HG02610 (cell line): Measurements from ENCODE around the gene SYTL2.

Experiments
- ATAC-seq: cut with Tn5 transposase; IDR thresholded peaks from one replicate; pipeline ENCODE4 v1.9.1; 2021; ENCODE audit warnings: mild to moderate bottlenecking, moderate library complexity; ENCODE audit not compliant: unreplicated experiment

Gene SYTL2

GRCh38 chr11:85826116-85826855, 15.3 kb upstream of the SYTL2 start:
- ATAC-seq: no peak

- no peak for ATAC-seq
Observed at GRCh38 chr11:85825616-85826015, 14.7 kb upstream of the SYTL2 start.

- no peak for ATAC-seq
Observed at GRCh38 chr11:85823816-85824215, 12.9 kb upstream of the SYTL2 start.

- ATAC-seq: no peak
Observed at GRCh38 chr11:85822814-85823213, 11.9 kb upstream of the SYTL2 start.

GRCh38 chr11:85821636-85822035, 10.7 kb upstream of the SYTL2 start:
- ATAC-seq: no peak

GRCh38 chr11:85819441-85819840, 8.5 kb upstream of the SYTL2 start:
- no peak for ATAC-seq

GRCh38 chr11:85815186-85815931, 4.4 kb upstream of the SYTL2 start:
- no peak for ATAC-seq

GRCh38 chr11:85813721-85814120, 2.8 kb upstream of the SYTL2 start:
- ATAC-seq: no peak

- ATAC-seq: no peak
Observed at GRCh38 chr11:85811624-85812023, 683 bp upstream of the SYTL2 start.

- no peak for ATAC-seq
Observed at GRCh38 chr11:85810521-85810870, 445 bp downstream of the SYTL2 start.

- ATAC-seq: no peak
Observed at GRCh38 chr11:85809863-85810262, 1.1 kb downstream of the SYTL2 start.

- peak; percentile 43 for ATAC-seq
Observed at GRCh38 chr11:85809191-85809590, 1.8 kb downstream of the SYTL2 start.

- no peak for ATAC-seq
Observed at GRCh38 chr11:85806876-85807275, 4.1 kb downstream of the SYTL2 start.

GRCh38 chr11:85806016-85806415, 4.9 kb downstream of the SYTL2 start:
- ATAC-seq: no peak

GRCh38 chr11:85805387-85805786, 5.6 kb downstream of the SYTL2 start:
- no peak for ATAC-seq

GRCh38 chr11:85803920-85804319, 7.0 kb downstream of the SYTL2 start:
- ATAC-seq: no peak

- ATAC-seq: no peak
Observed at GRCh38 chr11:85803303-85803702, 7.6 kb downstream of the SYTL2 start.

GRCh38 chr11:85801527-85801926, 9.4 kb downstream of the SYTL2 start:
- no peak for ATAC-seq

GRCh38 chr11:85800595-85801342, 10.2 kb downstream of the SYTL2 start:
- ATAC-seq: no peak

- ATAC-seq: no peak
Observed at GRCh38 chr11:85799142-85799541, 11.8 kb downstream of the SYTL2 start.

GRCh38 chr11:85798361-85798760, 12.6 kb downstream of the SYTL2 start:
- no peak for ATAC-seq
